Panc1 (cell line): ENCODE measurements around the gene CAPRIN1.

Source experiments
- CTCF ChIP-seq: fragments of 450-650 bp; IDR thresholded peaks from 2 replicates; pipeline ENCODE4 v1.5.1; 2017; ENCODE audit warnings: mild to moderate bottlenecking
- POLR2AphosphoS5 ChIP-seq: IDR thresholded peaks from 2 replicates; pipeline ENCODE4 v1.6.1; 2012; ENCODE audit warnings: mild to moderate bottlenecking, low read depth, low read length, moderate library complexity
- REST ChIP-seq, 2 experiments: IDR thresholded peaks; 2 replicates each; pipeline ENCODE4 v1.6.1; 2011 to 2012; ENCODE audit warnings: low read depth in 2 of 2, control low read depth in 1 of 2, low read length in 1 of 2, mild to moderate bottlenecking in 1 of 2, moderate library complexity in 1 of 2; ENCODE audit not compliant: insufficient read depth in 1 of 2
- SIN3A ChIP-seq: IDR thresholded peaks from 2 replicates; pipeline ENCODE4 v1.6.1; 2012; ENCODE audit warnings: low read depth, mild to moderate bottlenecking, low read length, moderate library complexity, borderline replicate concordance; ENCODE audit not compliant: insufficient read depth
- TCF7L2 ChIP-seq: IDR thresholded peaks from 2 replicates; pipeline ENCODE4 v1.6.1; 2011; ENCODE audit warnings: mild to moderate bottlenecking, low read depth, low read length, inconsistent platforms

GRCh38 chr11:34105957-34106504, 54.5 kb downstream of the CAPRIN1 start:
- TF ChIP-seq CTCF (no peak), REST (IDR thresholded peaks at IDR 0.05; ENCODE audit: insufficient read depth in 1 of 2, low read depth in 2 of 2, low read length in 1 of 2) (no peak), SIN3A (no peak), POLR2AphosphoS5 (no peak), TCF7L2 (no peak)
